Central memory CD8-positive, alpha-beta T cell (primary cell): ENCODE results near the gene TBC1D14.

Experiments used
- ATAC-seq: fragments of 150-1000 bp; cut with Tn5 transposase; replicated peaks from 2 replicates; pipeline ENCODE4 v1.10.0; 2022; ENCODE audit warnings: mild to moderate bottlenecking, moderate FRiP score, moderate number of reproducible peaks; ENCODE audit not compliant: poor library complexity, severe bottlenecking; ENCODE audit errors: extremely low read depth
- DNase-seq, 2 donors: peaks; one replicate each; pipeline ENCODE4 v3.0.0; 2021; ENCODE audit warnings: low spot score in 2 of 2
- H3K27ac Mint-ChIP-seq: one replicate; pipeline ENCODE4 v1.8.0; 2022; ENCODE audit warnings: low read depth, mild to moderate bottlenecking, moderate library complexity, mixed read lengths
- H3K27me3 Mint-ChIP-seq: one replicate; pipeline ENCODE4 v1.8.0; 2022; ENCODE audit warnings: mixed read lengths
- H3K36me3 Mint-ChIP-seq: one replicate; pipeline ENCODE4 v1.8.0; 2022; ENCODE audit warnings: mild to moderate bottlenecking, moderate library complexity, mixed read lengths; ENCODE audit not compliant: insufficient read depth
- H3K4me1 Mint-ChIP-seq: one replicate; pipeline ENCODE4 v1.8.0; 2022; ENCODE audit warnings: mixed read lengths
- H3K4me3 Mint-ChIP-seq: one replicate; pipeline ENCODE4 v1.8.0; 2022; ENCODE audit warnings: mild to moderate bottlenecking, moderate library complexity, mixed read lengths
- H3K9me3 Mint-ChIP-seq: one replicate; pipeline ENCODE4 v1.8.0; 2022; ENCODE audit warnings: mixed read lengths

TBC1D14 gene

DNA sequence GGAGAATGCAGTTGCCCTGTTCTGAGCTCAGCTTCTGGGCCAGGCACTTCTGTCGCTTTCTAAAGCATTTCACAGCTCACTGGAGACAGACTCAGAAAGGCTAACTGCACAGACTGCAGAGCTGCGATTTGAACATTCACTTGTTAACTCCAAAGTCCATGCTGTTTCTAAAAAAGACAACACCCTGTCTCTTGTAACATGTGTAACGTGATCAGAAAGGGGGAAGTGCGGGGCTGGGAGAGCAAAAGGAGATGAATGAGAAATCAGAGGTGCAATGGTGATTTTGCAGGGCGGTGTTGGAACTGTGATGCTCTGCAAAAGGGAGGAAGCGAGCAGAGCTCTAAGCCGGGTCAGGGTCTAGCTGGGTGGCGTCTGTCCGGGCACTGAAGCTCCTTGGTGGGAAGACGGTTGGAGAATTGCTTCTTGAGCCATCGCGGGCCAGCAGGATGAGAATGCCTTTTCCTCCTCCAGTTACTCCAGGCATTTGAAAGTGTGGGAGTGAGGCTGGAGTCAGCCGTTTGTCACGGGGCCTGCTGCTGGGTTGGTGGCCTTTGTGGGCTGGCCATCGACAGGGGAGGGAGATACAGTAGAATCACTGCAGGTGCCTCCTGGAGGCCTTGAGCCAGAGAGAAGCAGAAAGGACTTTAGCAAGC is 20.3 kb downstream of the TBC1D14 start:
- DNase-seq (no peak), ATAC-seq (no peak)
- Mint-ChIP-seq H3K4me3 (no peak overlapping the region), H3K9me3 (no peaks in the 10 kb centered on the region), H3K27me3 (no peaks in the 10 kb centered on the region), H3K27ac (no peak overlapping the region), H3K36me3 (peaks cover 7% of the 10 kb centered on the region), H3K4me1 (peaks cover 68% of the 10 kb centered on the region)

DNA sequence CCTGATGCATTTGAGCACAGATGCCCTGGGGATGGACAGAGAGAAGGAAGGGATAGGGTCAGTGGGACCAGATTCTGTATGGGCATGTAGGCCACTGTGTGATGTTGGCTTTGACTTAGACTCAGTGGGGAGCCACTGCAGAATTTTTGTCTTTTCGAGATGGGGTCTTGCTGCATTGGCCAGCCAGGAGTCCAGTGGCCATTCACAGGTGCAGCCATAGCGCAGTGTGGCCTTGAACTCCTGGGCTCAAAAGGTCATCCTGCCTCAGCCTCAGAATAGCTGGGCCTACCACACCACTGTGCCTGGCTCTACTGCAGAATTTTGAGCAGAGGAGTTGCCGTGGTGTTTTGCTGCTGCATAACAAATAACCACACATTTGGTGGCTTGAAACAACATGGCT is 22.8 kb downstream of the TBC1D14 start:
- Mint-ChIP-seq H3K27ac (no peak overlapping the region), H3K36me3 (peaks cover 12% of the 10 kb centered on the region), H3K4me1 (peaks cover 66% of the 10 kb centered on the region), H3K27me3 (no peaks in the 10 kb centered on the region), H3K4me3 (no peak overlapping the region), H3K9me3 (no peaks in the 10 kb centered on the region)
- no peak for DNase-seq
- no peak for ATAC-seq

DNA sequence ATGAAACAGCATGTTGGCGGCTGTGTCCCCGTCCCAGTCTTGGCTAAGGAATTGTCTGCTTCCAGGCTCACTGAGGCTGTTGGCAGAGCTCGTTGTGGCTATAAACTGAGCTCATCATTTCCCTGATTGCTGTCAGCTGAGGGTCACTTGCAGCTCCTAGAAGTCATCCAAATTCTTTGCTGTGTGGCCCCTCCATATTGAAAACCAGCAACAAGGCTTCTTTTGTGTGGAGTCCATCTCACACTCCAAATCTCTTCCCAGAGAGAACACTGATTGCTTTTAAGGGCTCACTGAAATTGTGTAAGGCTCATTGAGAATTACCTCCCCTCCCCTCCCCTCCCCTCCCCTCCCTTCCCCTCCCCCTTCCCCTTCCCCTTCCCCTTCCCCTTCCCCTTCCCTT is 23.3 kb downstream of the TBC1D14 start:
- Mint-ChIP-seq H3K27ac (no peak overlapping the region), H3K4me3 (no peak overlapping the region), H3K27me3 (no peaks in the 10 kb centered on the region), H3K36me3 (peaks cover 12% of the 10 kb centered on the region), H3K9me3 (no peaks in the 10 kb centered on the region), H3K4me1 (peaks cover 66% of the 10 kb centered on the region)
- DNase-seq (no peak), ATAC-seq (no peak)

DNA sequence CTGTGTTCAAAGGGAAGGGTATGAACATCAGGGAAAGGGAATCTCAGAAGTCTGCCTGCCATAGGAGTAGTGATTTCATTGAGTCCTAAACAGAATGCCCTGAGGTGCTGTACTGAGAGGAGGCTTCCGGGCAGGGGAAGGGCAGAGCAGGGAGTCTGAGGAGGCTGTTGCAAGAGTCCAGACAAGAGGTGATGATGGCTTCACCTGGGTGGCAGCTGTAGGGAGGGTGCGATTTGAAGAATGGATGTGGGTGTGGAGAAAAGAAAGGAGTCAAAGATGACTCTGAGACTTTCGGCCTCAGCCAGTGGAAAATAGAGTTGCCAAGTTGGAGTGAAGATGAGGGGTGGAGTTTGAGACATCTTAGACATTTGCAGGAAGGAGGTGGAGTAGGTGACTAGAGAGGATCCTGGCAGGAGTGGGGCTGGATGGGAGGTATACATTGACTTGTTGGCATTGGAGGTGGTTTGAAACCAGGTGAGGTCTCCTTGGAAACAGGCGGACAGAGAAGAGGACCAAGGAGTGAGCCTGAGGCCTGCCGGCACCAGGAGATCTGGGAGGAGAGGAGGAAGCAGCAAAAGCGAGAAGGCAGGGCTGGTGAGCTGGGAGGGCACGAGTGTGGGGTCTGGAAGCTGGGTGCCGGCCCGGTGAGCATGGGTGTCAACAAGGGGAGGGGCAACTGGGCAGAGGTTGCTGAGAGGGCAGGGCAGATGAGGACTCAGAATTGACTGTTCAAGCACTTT is 24.2 kb downstream of the TBC1D14 start:
- Mint-ChIP-seq H3K36me3 (peaks cover 14% of the 10 kb centered on the region), H3K27me3 (no peaks in the 10 kb centered on the region), H3K9me3 (no peaks in the 10 kb centered on the region), H3K4me1 (peaks cover 65% of the 10 kb centered on the region), H3K27ac (peak overlapping the region; percentile 5), H3K4me3 (no peak overlapping the region)
- ATAC-seq (no peak), DNase-seq (no peak)

DNA sequence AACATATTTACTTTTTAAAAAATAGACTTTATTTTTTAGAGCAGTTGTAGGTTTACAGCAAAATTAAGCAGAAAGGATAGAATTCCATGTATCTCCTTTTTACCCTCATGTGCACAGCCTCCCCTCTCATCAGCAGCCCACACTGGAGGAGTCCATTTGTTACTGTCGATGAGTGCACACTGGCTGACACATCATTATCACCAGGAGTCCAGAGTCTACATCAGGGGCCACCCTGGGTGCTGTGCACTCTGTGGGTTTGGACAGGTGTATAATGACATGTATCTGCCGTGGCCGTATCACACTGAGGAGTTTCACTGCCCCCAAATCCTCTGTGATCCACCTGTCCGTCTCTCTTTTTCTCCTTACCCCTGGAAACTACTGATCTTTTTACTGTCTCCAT is 26.3 kb downstream of the TBC1D14 start:
- Mint-ChIP-seq H3K9me3 (no peaks in the 10 kb centered on the region), H3K36me3 (peaks cover 11% of the 10 kb centered on the region), H3K4me1 (peaks cover 70% of the 10 kb centered on the region), H3K4me3 (no peak overlapping the region), H3K27me3 (no peaks in the 10 kb centered on the region), H3K27ac (no peak overlapping the region)
- DNase-seq (no peak), ATAC-seq (no peak)

DNA sequence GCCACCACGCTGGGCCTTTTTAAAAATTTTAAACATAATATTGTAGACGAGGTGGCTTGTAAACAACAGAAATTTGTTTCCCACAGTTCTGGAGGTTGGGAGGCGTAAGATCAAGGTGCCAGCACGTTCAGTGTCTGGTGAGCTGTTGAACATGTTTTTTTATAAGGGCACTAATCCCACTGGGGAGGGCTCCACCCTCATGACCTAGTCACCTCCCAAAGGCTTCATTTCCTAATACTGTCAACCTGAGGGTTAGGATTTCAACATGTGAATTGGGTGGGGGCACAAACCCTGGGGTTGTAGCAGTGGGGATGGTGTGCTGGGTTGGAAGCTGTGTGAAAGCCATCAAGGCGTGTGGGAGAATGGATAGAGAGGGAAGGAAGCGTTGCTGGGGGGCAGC is 27.6 kb downstream of the TBC1D14 start:
- Mint-ChIP-seq H3K9me3 (no peaks in the 10 kb centered on the region), H3K36me3 (peaks cover 13% of the 10 kb centered on the region), H3K27me3 (no peaks in the 10 kb centered on the region), H3K4me3 (no peak overlapping the region), H3K4me1 (peaks cover 76% of the 10 kb centered on the region), H3K27ac (peak overlapping the region; percentile 64)
- ATAC-seq (no peak), DNase-seq (no peak)

DNA sequence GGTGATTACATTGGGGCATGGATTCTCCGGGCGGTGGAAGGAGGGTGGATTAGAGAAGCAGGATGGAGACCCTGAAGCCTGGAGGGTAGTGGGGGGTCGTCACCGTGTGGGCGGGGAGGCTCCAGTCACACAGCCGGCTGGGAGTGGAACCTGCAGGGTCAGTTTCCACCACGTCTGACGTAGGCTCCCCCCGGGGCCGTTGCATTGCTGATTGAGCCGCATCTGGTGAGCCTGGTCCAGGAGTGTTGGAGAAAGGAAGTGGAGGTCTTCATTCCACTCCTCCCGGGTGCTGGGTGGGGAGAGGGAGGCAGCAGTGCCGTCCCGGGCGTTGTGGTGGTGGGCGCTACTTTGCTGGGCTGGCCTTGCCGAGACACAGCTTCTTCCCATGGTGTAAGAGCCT is 28.1 kb downstream of the TBC1D14 start:
- H3K4me1 Mint-ChIP-seq, result peaks cover 82% of the 10 kb centered on the region
- H3K9me3 Mint-ChIP-seq, result no peaks in the 10 kb centered on the region
- H3K27me3 Mint-ChIP-seq, result no peaks in the 10 kb centered on the region
- ATAC-seq (no peak), DNase-seq (no peak)
- peaks cover 13% of the 10 kb centered on the region for H3K36me3 Mint-ChIP-seq
- no peak overlapping the region for H3K4me3 Mint-ChIP-seq
- peak overlapping the region; percentile 64 for H3K27ac Mint-ChIP-seq

DNA sequence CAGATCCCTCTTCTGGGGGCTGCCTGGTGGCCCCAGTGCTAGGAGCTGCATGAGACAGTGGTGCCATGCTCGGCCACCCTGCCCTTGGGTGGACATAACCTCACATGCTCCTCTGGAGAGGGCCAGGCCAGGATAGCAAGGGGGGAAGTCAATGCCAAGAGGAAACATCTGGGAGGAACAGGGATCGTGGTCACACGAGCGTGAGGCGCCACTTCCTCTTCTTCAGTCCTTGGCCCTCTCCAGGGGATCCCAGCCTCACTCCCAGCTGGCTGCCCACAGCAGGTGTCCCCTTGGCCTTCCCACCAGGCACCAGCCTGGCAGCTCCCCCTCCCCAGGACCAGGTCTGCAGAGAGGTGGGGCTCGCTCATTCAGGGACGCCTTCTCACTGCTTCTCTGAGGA is 28.6 kb downstream of the TBC1D14 start:
- H3K9me3 Mint-ChIP-seq, result no peaks in the 10 kb centered on the region
- ATAC-seq (no peak), DNase-seq (no peak)
- no peaks in the 10 kb centered on the region for H3K27me3 Mint-ChIP-seq
- peaks cover 86% of the 10 kb centered on the region for H3K4me1 Mint-ChIP-seq
- no peak overlapping the region for H3K27ac Mint-ChIP-seq
- H3K4me3 Mint-ChIP-seq, result no peak overlapping the region
- H3K36me3 Mint-ChIP-seq, result peaks cover 12% of the 10 kb centered on the region

DNA sequence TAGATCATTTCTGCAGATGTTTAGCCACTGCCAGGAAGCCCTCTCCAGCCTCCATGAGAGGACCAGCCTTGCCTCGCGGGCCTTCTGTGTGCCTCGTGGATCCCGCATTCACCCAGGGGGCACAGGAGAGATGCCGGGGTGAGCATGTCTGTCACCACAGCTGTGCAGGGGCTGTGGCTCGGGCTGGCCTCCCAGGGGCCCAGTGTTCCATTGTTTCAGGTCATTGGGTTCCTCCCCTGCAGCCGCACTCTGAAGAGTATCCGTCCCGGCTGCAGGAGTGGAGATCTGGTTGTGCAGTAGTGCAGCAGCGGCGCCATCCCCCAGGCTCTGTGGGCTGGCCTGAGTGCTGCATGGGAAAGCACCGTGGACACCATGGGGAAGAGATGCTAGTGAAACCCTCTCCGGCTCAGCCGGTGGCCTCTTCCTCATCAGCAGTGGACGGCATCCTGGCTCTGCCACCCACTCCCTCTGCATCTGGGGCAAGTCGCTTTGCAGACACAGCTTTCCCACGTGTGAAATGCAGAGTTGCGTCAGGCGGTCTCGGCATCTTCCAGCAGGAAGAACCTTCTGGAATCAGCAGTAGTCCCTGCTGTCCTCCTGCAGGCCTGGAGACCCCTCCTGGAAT is 29.1 kb downstream of the TBC1D14 start:
- Mint-ChIP-seq H3K4me3 (no peak overlapping the region), H3K4me1 (peaks cover 86% of the 10 kb centered on the region), H3K27ac (peak overlapping the region; percentile 94), H3K9me3 (no peaks in the 10 kb centered on the region), H3K27me3 (no peaks in the 10 kb centered on the region), H3K36me3 (peaks cover 10% of the 10 kb centered on the region)
- DNase-seq (no peak), ATAC-seq (no peak)

DNA sequence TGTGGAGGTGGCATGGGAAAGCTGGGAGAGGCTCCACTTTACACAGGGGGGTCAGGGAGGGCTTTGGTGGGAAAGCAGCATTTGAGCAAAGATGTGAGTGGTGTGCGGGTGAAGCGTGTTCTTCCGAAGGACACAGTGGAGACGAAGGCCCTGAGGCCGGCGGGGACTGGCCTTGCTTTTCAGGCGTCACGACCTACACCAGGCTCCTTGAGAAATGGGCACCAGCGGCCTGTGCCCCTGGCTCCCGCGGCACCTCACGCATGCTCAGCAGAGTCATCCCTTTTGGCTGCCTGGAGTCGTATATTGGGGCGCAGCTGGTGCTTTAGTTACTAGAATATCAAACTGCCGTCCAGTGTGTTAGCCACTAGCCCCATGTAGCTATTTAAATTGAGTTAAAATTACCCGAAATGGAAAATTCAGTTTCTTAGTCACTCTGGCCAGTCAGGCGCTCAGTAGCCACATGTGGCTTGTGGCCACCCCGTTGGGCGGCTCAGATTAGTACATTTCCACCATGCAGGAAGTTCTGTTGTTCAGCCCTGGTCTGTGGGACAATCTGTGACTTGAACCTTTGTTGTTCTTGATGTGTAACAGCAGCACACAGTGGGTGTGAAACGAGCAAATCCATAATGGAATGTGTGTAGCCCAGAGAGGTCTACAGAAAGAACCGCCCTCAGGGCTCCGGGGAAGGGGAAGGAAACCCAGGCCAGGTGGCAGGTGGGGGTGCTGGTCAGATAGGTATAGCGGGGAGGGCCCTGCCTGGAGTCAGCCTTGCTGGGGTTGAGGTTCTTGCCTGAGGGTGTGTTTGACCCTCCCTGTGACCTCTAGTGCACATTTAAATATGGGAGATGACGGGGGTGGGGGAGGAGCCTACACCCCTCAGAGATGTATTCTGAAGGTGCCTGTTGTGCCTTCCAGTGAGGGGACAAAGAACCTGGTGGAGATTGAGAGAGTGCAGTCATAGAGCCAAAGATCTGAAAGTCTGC is 30.4 kb downstream of the TBC1D14 start:
- peaks cover 10% of the 10 kb centered on the region for H3K36me3 Mint-ChIP-seq

DNA sequence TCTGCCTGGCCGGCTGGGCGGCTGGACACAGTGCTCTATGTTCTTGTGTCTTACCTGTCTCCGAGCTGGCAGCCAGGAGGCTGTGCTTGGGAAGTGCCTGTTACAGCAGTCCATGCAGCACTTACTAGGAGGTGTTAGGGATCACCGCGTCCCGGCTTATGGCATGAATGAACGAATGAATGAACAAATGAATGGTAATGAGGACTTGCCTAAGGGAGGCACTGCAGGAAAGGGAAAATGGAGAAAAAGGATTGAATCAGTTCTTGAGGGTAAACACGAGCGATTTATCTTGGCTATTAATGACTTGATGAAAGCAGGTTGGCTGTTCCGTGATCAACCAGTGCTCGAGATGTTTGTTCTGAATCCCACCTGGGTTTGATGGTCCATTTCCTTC is 31.1 kb downstream of the TBC1D14 start:
- Mint-ChIP-seq H3K27me3 (no peaks in the 10 kb centered on the region), H3K9me3 (no peaks in the 10 kb centered on the region), H3K4me3 (peak overlapping the region; percentile 79)

More for the DNA sequence above, 30.4 kb downstream of the TBC1D14 start:
- peak overlapping the region; percentile 94 for H3K27ac Mint-ChIP-seq
- H3K4me3 Mint-ChIP-seq, result peak overlapping the region; percentile 79
- no peaks in the 10 kb centered on the region for H3K27me3 Mint-ChIP-seq
- no peak for ATAC-seq
- no peaks in the 10 kb centered on the region for H3K9me3 Mint-ChIP-seq
- peaks cover 84% of the 10 kb centered on the region for H3K4me1 Mint-ChIP-seq
- DNase-seq, result no peak

DNA sequence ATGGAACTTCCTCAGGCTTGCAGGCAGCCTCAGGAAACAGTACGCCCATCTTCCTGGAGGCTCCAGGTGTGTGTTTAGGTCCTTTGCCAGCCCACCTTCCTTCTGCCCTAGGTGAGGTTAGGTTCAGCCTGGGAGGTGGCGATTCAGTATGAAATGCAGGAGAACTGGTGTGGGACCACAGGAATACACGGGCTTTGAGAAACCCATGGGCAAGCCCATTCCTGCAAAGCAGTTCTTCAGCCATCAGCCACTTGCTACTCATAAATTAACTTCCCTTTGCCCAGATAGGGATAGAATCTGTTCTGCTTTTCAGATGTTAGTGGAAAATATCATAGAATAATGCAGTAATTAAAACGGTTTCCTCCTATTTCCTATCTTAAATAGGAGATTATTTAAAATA is 32.2 kb downstream of the TBC1D14 start:
- peak overlapping the region; percentile 79 for H3K4me3 Mint-ChIP-seq
- H3K36me3 Mint-ChIP-seq, result peaks cover 4% of the 10 kb centered on the region
- H3K9me3 Mint-ChIP-seq, result no peaks in the 10 kb centered on the region
- H3K4me1 Mint-ChIP-seq, result peaks cover 69% of the 10 kb centered on the region
- ATAC-seq (peak; percentile 8), DNase-seq (no peak)
- no peaks in the 10 kb centered on the region for H3K27me3 Mint-ChIP-seq
- peak overlapping the region; percentile 94 for H3K27ac Mint-ChIP-seq

More for the DNA sequence above, 31.1 kb downstream of the TBC1D14 start:
- no peak for ATAC-seq
- Mint-ChIP-seq H3K36me3 (peaks cover 7% of the 10 kb centered on the region), H3K27ac (peak overlapping the region; percentile 94), H3K4me1 (peaks cover 78% of the 10 kb centered on the region)
- no peak for DNase-seq
